OCI-LY7 (cell line): ENCODE results near the gene C7orf57. TPM values are rescaled to one million over a fixed set of nuclear protein-coding genes. Genes with fewer than 3 reads are reported as not detected.

ENCODE experiments used
- BruUV-seq: library from RNA; stranded (reverse); fragments of 400-500 nt; replicated peaks from 2 replicates; lab custom pipeline; 2021; lab: Mats Ljungman, UMichigan
- CTCF ChIA-PET: fragments of 300-600 bp; sonication (Branson Sonifier 250); formaldehyde crosslinking; loops from one replicate; lab custom pipeline; 2022; ENCODE audit warnings: antibody characterized with exemption; ENCODE audit not compliant: unreplicated experiment; lab: Charles Lee
- POLR2A ChIA-PET: fragments of 300-600 bp; sonication (Branson Sonifier 250); formaldehyde crosslinking; loops from one replicate; lab custom pipeline; 2022; ENCODE audit warnings: antibody characterized with exemption; lab: Charles Lee
- DNase-seq: peaks from one replicate; pipeline ENCODE4 v3.0.0-alpha.2; 2015; ENCODE audit warnings: low spot score
- H2AFZ ChIP-seq: fragments of 200-600 bp; sonication (generic), shearing (Covaris generic); 2 replicates; pipeline ENCODE4 v1.6.1; 2014; ENCODE audit warnings: mild to moderate bottlenecking, antibody characterized with exemption, low read length, moderate library complexity
- H3K27ac ChIP-seq: fragments of 200-600 bp; sonication (generic); 2 replicates; pipeline ENCODE4 v1.5.1; 2014; ENCODE audit warnings: mixed run types, low read depth, mild to moderate bottlenecking, moderate library complexity, low read length, inconsistent platforms; ENCODE audit not compliant: poor library complexity, severe bottlenecking
- H3K36me3 ChIP-seq: fragments of 200-600 bp; sonication (generic); 2 replicates; pipeline ENCODE4 v1.6.1; 2014; ENCODE audit warnings: mild to moderate bottlenecking, antibody characterized with exemption, low read length, moderate library complexity, mixed read lengths; ENCODE audit not compliant: insufficient read depth
- H3K4me1 ChIP-seq: fragments of 200-600 bp; sonication (generic); 2 replicates; pipeline ENCODE4 v1.5.1; 2014; ENCODE audit warnings: mild to moderate bottlenecking, low read length; ENCODE audit not compliant: insufficient read depth, poor library complexity, severe bottlenecking
- H3K4me2 ChIP-seq: fragments of 200-600 bp; sonication (generic); 2 replicates; pipeline ENCODE4 v1.6.1; 2014; ENCODE audit warnings: mild to moderate bottlenecking, low read length
- H3K4me3 ChIP-seq: fragments of 200-600 bp; sonication (generic); 2 replicates; pipeline ENCODE4 v1.5.1; 2014; ENCODE audit warnings: mild to moderate bottlenecking, low read depth, low read length; ENCODE audit not compliant: poor library complexity, severe bottlenecking
- H3K79me2 ChIP-seq: fragments of 200-600 bp; sonication (generic); 2 replicates; pipeline ENCODE4 v1.6.1; 2016; ENCODE audit warnings: low read depth, mild to moderate bottlenecking, low read length, moderate library complexity, mixed read lengths; ENCODE audit not compliant: insufficient read depth
- H3K9me2 ChIP-seq: fragments of 200-600 bp; sonication (generic); 2 replicates; pipeline ENCODE4 v1.6.1; 2016; ENCODE audit warnings: mild to moderate bottlenecking, low read length, mixed read lengths; ENCODE audit not compliant: insufficient read depth
- H3K9me3 ChIP-seq: fragments of 200-600 bp; sonication (generic); 2 replicates; pipeline ENCODE4 v1.6.1; 2014; ENCODE audit warnings: mild to moderate bottlenecking, mixed run types, low read length, mixed read lengths
- H4K20me1 ChIP-seq: fragments of 200-600 bp; sonication (generic); 2 replicates; pipeline ENCODE4 v1.6.1; 2014; ENCODE audit warnings: mild to moderate bottlenecking, antibody characterized with exemption, low read length, moderate library complexity, mixed read lengths; ENCODE audit not compliant: insufficient read depth
- CTCF ChIP-seq: fragments of 200-600 bp; sonication (generic); conservative IDR thresholded peaks from 2 replicates; pipeline ENCODE4 v1.5.1; 2014; ENCODE audit warnings: mild to moderate bottlenecking, antibody characterized with exemption, low read length, moderate library complexity, mixed read lengths
- EZH2phosphoT487 ChIP-seq: fragments of 200-600 bp; sonication (generic); IDR thresholded peaks from 2 replicates; pipeline ENCODE4 v1.6.1; 2018; ENCODE audit warnings: low read depth, borderline replicate concordance, mild to moderate bottlenecking, mixed run types, antibody characterized with exemption, low read length, moderate library complexity, mixed read lengths
- intact Hi-C: fragments of 100-400 bp; cut with micrococcal nuclease; formaldehyde crosslinking; loops from one replicate; pipeline ENCODE4 v1.10.0; 2022; ENCODE audit not compliant: unreplicated experiment
- total RNA-seq, 2 experiments: library from RNA; depleted of rRNA in 1 of 2; stranded (reverse); fragments of >200 nt in 1 of 2; shearing (Covaris generic) in 1 of 2; gene quantifications; 2 replicates each; pipeline ENCODE4 v1.2.3, GENCODE V29; 2014 to 2022

Gene C7orf57
- total RNA-seq, 2 experiments from 2014 or later, result 0.25 to 0.29 TPM

- Histone ChIP-seq H4K20me1 (no peaks in the 10 kb centered on the region), H3K79me2 (no peaks in the 10 kb centered on the region), H2AFZ (no peak overlapping the region), H3K4me1 (no peaks in the 10 kb centered on the region), H3K9me2 (no peaks in the 10 kb centered on the region), H3K4me2 (no peak overlapping the region), H3K27ac (no peak overlapping the region), H3K9me3 (no peaks in the 10 kb centered on the region), H3K36me3 (no peaks in the 10 kb centered on the region), H3K4me3 (no peak overlapping the region)
- intact Hi-C loops, result no loop called here
- ChIA-PET POLR2A (interaction anchor here (1.0 to 1.4 kb wide), 2 partner anchors 9 to 42 kb away, joined by 3 to 4 read pairs; no protein-coding TSS in a partner anchor), CTCF (interaction anchor here (0.6 kb wide), 1 partner anchor 189 kb away, joined by 4 read pairs; no protein-coding TSS in a partner anchor)
- no peak for DNase-seq
- BruUV-seq, result no TSS peak
- TF ChIP-seq EZH2phosphoT487 (no peak), CTCF (no peak)
These were observed 18.4 kb downstream of the C7orf57 start for GRCh38 chr7:48053736-48054135.

- POLR2A ChIA-PET, result no interaction called here
- Histone ChIP-seq H3K9me3 (no peaks in the 10 kb centered on the region), H3K4me2 (no peak overlapping the region), H3K4me1 (no peaks in the 10 kb centered on the region), H3K4me3 (no peak overlapping the region), H3K79me2 (no peaks in the 10 kb centered on the region), H3K27ac (no peak overlapping the region), H3K36me3 (no peaks in the 10 kb centered on the region), H2AFZ (no peak overlapping the region), H3K9me2 (no peaks in the 10 kb centered on the region), H4K20me1 (no peaks in the 10 kb centered on the region)
- TF ChIP-seq EZH2phosphoT487, result no peak
- no peak for TF ChIP-seq CTCF
- CTCF ChIA-PET, result interaction anchor here (0.6 kb wide), 1 partner anchor 141 kb away, joined by 3 read pairs; no protein-coding TSS in a partner anchor
- intact Hi-C loops, result no loop called here
- no peak for DNase-seq
- BruUV-seq, result no TSS peak
These were observed 23.6 kb downstream of the C7orf57 start for GRCh38 chr7:48058990-48059389.

GRCh38 chr7:48059706-48060105 is 24.4 kb downstream of the C7orf57 start:
- CTCF ChIA-PET, result no interaction called here
- Histone ChIP-seq H3K36me3 (no peaks in the 10 kb centered on the region), H3K4me1 (no peaks in the 10 kb centered on the region)

More at GRCh38 chr7:48059706-48060105, 24.4 kb downstream of the C7orf57 start:
- BruUV-seq, result no TSS peak
- no peak for TF ChIP-seq CTCF
- TF ChIP-seq EZH2phosphoT487, result no peak
- Histone ChIP-seq H3K9me2 (no peaks in the 10 kb centered on the region), H3K4me3 (no peak overlapping the region), H4K20me1 (no peaks in the 10 kb centered on the region), H3K4me2 (no peak overlapping the region), H3K27ac (no peak overlapping the region), H3K9me3 (no peaks in the 10 kb centered on the region), H3K79me2 (no peaks in the 10 kb centered on the region), H2AFZ (no peak overlapping the region)
- POLR2A ChIA-PET, result interaction anchor here (0.7 to 1.7 kb wide), 2 partner anchors 11 to 55 kb away, joined by 3 to 4 read pairs; no protein-coding TSS in a partner anchor
- DNase-seq, result no peak
- intact Hi-C loops, result no loop called here
